Measurements from ENCODE around the gene IL36A. TPM values are rescaled to one million over a fixed set of nuclear protein-coding genes. Genes with fewer than 3 reads are reported as not detected.

IL36A gene
- total RNA-seq, 1 donor from 2014 or later, result not detected

- no peak overlapping the region for H3K4me3 ChIP-seq (ENCODE audit: low read depth, low read length)
- no peak for TF ChIP-seq CTCF (conservative IDR thresholded peaks at IDR 0.05; ENCODE audit: low read depth, low read length)
- DNase-seq (ENCODE audit: low read depth), result no peak
These were observed 8.8 kb downstream of the IL36A start for GRCh38 chr2:113014067-113014466.

GRCh38 chr2:113015042-113015441 lies 9.8 kb downstream of the IL36A start:
- TF ChIP-seq CTCF (conservative IDR thresholded peaks at IDR 0.05; ENCODE audit: low read depth, low read length), result no peak
- H3K4me3 ChIP-seq (ENCODE audit: low read depth, low read length), result no peak overlapping the region
- no peak for DNase-seq (ENCODE audit: low read depth)

GRCh38 chr2:113015655-113016054 lies 10.4 kb downstream of the IL36A start:
- TF ChIP-seq CTCF (conservative IDR thresholded peaks at IDR 0.05; ENCODE audit: low read depth, low read length), result no peak
- DNase-seq (ENCODE audit: low read depth), result no peak
- H3K4me3 ChIP-seq (ENCODE audit: low read depth, low read length), result no peak overlapping the region

GRCh38 chr2:113018509-113018908 lies 13.2 kb downstream of the IL36A start:
- no peak for DNase-seq (ENCODE audit: low read depth)
- TF ChIP-seq CTCF (conservative IDR thresholded peaks at IDR 0.05; ENCODE audit: low read depth, low read length), result no peak
- H3K4me3 ChIP-seq (ENCODE audit: low read depth, low read length), result no peak overlapping the region

- DNase-seq (ENCODE audit: low read depth), result no peak
- TF ChIP-seq CTCF (conservative IDR thresholded peaks at IDR 0.05; ENCODE audit: low read depth, low read length), result no peak
- H3K4me3 ChIP-seq (ENCODE audit: low read depth, low read length), result no peak overlapping the region
These were observed 16.1 kb downstream of the IL36A start for GRCh38 chr2:113021312-113021711.

- no peak for DNase-seq (ENCODE audit: low read depth)
- no peak for TF ChIP-seq CTCF (conservative IDR thresholded peaks at IDR 0.05; ENCODE audit: low read depth, low read length)
- H3K4me3 ChIP-seq (ENCODE audit: low read depth, low read length), result no peak overlapping the region
These were observed 19.5 kb downstream of the IL36A start for GRCh38 chr2:113024764-113025163.

- no peak for TF ChIP-seq CTCF (conservative IDR thresholded peaks at IDR 0.05; ENCODE audit: low read depth, low read length)
- H3K4me3 ChIP-seq (ENCODE audit: low read depth, low read length), result no peak overlapping the region
- no peak for DNase-seq (ENCODE audit: low read depth)
These were observed 20.5 kb downstream of the IL36A start for GRCh38 chr2:113025737-113026136.
